RWPE2 (cell line): ENCODE measurements around the gene SENP6.

Source experiments
- ATAC-seq: fragments of 200-7000 bp; cut with Tn5 transposase; 3 replicates; pipeline ENCODE4 v1.9.1; 2021; ENCODE audit warnings: low read depth
- DNase-seq: peaks from one replicate; pipeline ENCODE4 v3.0.0-alpha.2; 2020; ENCODE audit warnings: low spot score
- H3K27ac ChIP-seq: fragments of 450-650 bp; 2 replicates; pipeline ENCODE4 v1.5.1; 2017; ENCODE audit warnings: mild to moderate bottlenecking; ENCODE audit not compliant: poor library complexity, severe bottlenecking
- H3K27me3 ChIP-seq: fragments of 250-450 bp; sonication (Bioruptor Pico); 2 replicates; pipeline ENCODE4 v1.5.1; 2021; ENCODE audit warnings: mild to moderate bottlenecking, moderate library complexity; ENCODE audit not compliant: insufficient read depth, poor library complexity, severe bottlenecking
- H3K36me3 ChIP-seq: fragments of 250-450 bp; sonication (Bioruptor Pico); 2 replicates; pipeline ENCODE4 v1.5.1; 2020; ENCODE audit warnings: low read depth, mild to moderate bottlenecking, moderate library complexity
- H3K4me1 ChIP-seq: fragments of 250-450 bp; sonication (Bioruptor Pico); 2 replicates; pipeline ENCODE4 v1.5.1; 2021; ENCODE audit warnings: mild to moderate bottlenecking, moderate library complexity; ENCODE audit not compliant: insufficient read depth, poor library complexity, severe bottlenecking
- H3K4me3 ChIP-seq: fragments of 250-450 bp; sonication (Bioruptor Pico); 2 replicates; pipeline ENCODE4 v1.5.1; 2021; ENCODE audit warnings: mild to moderate bottlenecking, moderate library complexity; ENCODE audit not compliant: severe bottlenecking
- H3K9me3 ChIP-seq: fragments of 250-450 bp; sonication (Bioruptor Pico); 2 replicates; pipeline ENCODE4 v1.5.1; 2021; ENCODE audit warnings: mild to moderate bottlenecking, moderate library complexity; ENCODE audit not compliant: severe bottlenecking
- CTCF ChIP-seq: fragments of 450-650 bp; IDR thresholded peaks from one replicate; pipeline ENCODE4 v1.5.1; 2017; ENCODE audit warnings: mild to moderate bottlenecking, moderate library complexity; ENCODE audit not compliant: poor library complexity, severe bottlenecking

Gene SENP6

GRCh38 chr6:75601304-75602245, at the start of gene SENP6:
Gene SENP6 (plus strand): TSS chr6:75601880. CDS start chr6:75602525, 645 bp downstream.
- peak within 1 kb of the TSS; percentile 77 for H3K27ac ChIP-seq
- no peak for TF ChIP-seq CTCF
- H3K27me3 ChIP-seq = no peaks in the 10 kb centered on the region
- H3K4me3 ChIP-seq = peak within 1 kb of the TSS; percentile 80
- no peaks in the 10 kb centered on the region for H3K9me3 ChIP-seq
- ATAC-seq (peak; percentile 72), DNase-seq (peak; percentile 69)
- H3K36me3 ChIP-seq = peaks cover 5% of the 10 kb centered on the region; the same call in 1 of the 2 replicates
- peaks cover 5% of the 10 kb centered on the region for H3K4me1 ChIP-seq

- no peak for DNase-seq
Observed at GRCh38 chr6:75556240-75556639, 45.4 kb upstream of the SENP6 start.

GRCh38 chr6:75557068-75557467, 44.6 kb upstream of the SENP6 start:
- ATAC-seq (no peak), DNase-seq (no peak)
- H3K27me3 ChIP-seq = no peaks in the 10 kb centered on the region
- no peaks in the 10 kb centered on the region for H3K9me3 ChIP-seq
- H3K4me3 ChIP-seq = no peak overlapping the region
- H3K36me3 ChIP-seq = no peaks in the 10 kb centered on the region
- TF ChIP-seq CTCF = no peak
- H3K4me1 ChIP-seq = no peaks in the 10 kb centered on the region
- H3K27ac ChIP-seq = no peak overlapping the region

More at GRCh38 chr6:75556240-75556639, 45.4 kb upstream of the SENP6 start:
- Histone ChIP-seq H3K4me3 (no peak overlapping the region), H3K4me1 (no peaks in the 10 kb centered on the region), H3K36me3 (no peaks in the 10 kb centered on the region), H3K27me3 (no peaks in the 10 kb centered on the region), H3K9me3 (no peaks in the 10 kb centered on the region), H3K27ac (no peak overlapping the region)
- ATAC-seq = no peak
- TF ChIP-seq CTCF = no peak

- Histone ChIP-seq H3K4me3 (no peak overlapping the region), H3K9me3 (no peaks in the 10 kb centered on the region), H3K36me3 (no peaks in the 10 kb centered on the region), H3K27ac (no peak overlapping the region), H3K27me3 (no peaks in the 10 kb centered on the region), H3K4me1 (no peaks in the 10 kb centered on the region)
- TF ChIP-seq CTCF = peak; percentile 20
- DNase-seq (no peak), ATAC-seq (peak; percentile 45; the same call in 1 of the 3 replicates)
Observed at GRCh38 chr6:75563032-75563431, 38.6 kb upstream of the SENP6 start.
